GM12878 (cell line): ENCODE measurements around the gene NXPE4. TPM values are rescaled to one million over a fixed set of nuclear protein-coding genes. Genes with fewer than 3 reads are reported as not detected.

Experiments used
- ATAC-seq: fragments of 200-7000 bp; cut with Tn5 transposase; 3 replicates; pipeline ENCODE4 v1.9.1; 2020; ENCODE audit warnings: mild to moderate bottlenecking, moderate library complexity
- BruUV-seq: library from RNA; stranded (reverse); fragments of 400-500 nt; replicated peaks from 2 replicates; lab custom pipeline; 2021; lab: Mats Ljungman, UMichigan
- CTCF ChIA-PET: fragments of 300-600 bp; sonication (Branson Sonifier 250); formaldehyde crosslinking; extraction: SDS; loops from one replicate; lab custom pipeline; 2021; ENCODE audit warnings: inconsistent platforms; lab: Yijun Ruan, JAX
- POLR2A ChIA-PET: fragments of 350-600 bp; formaldehyde crosslinking; extraction: SDS; loops from one replicate; lab custom pipeline; 2021; ENCODE audit warnings: inconsistent platforms; lab: Charles Lee
- RAD21 ChIA-PET: fragments of 300-600 bp; sonication (Branson Sonifier 250); formaldehyde crosslinking; loops from one replicate; lab custom pipeline; 2023; ENCODE audit warnings: antibody characterized with exemption; ENCODE audit not compliant: unreplicated experiment; lab: Charles Lee
- SMC1A ChIA-PET: fragments of 300-600 bp; sonication (Branson Sonifier 250); formaldehyde crosslinking; loops from one replicate; lab custom pipeline; 2023; ENCODE audit not compliant: unreplicated experiment, uncharacterized antibody; lab: Charles Lee
- DNase-seq: peaks from one replicate; pipeline ENCODE4 v3.0.0-alpha.2; 2011; ENCODE audit warnings: low read depth, low spot score
- FAIRE-seq: peaks from 3 replicates; lab custom pipeline; 2011; peaks lifted over from hg19 to GRCh38; lab: Jason Lieb, UNC
- H2AFZ ChIP-seq: 2 replicates; pipeline ENCODE4 v1.6.0; 2011; ENCODE audit warnings: low read depth, low read length, control low read depth; ENCODE audit not compliant: control insufficient read depth
- H3K27ac ChIP-seq: 2 replicates; pipeline ENCODE4 v1.5.1; 2011; ENCODE audit warnings: control low read depth; ENCODE audit not compliant: control insufficient read depth, insufficient read depth
- H3K27me3 ChIP-seq, 2 experiments: replicated peaks in 1 of 2; 2 replicates each; pipeline versions ENCODE4 v1.6.0 to v1.6.1; 2011; ENCODE audit warnings: low read length in 1 of 2; ENCODE audit not compliant: control insufficient read depth in 2 of 2, insufficient read depth in 2 of 2
- H3K36me3 ChIP-seq, 2 experiments: 2 replicates each; pipeline ENCODE4 v1.5.1; 2011; ENCODE audit warnings: low read length in 1 of 2; ENCODE audit not compliant: control insufficient read depth in 2 of 2, insufficient read depth in 2 of 2
- H3K4me1 ChIP-seq: 2 replicates; pipeline ENCODE4 v1.6.1; 2011; ENCODE audit warnings: mild to moderate bottlenecking, low read length, moderate library complexity, mixed read lengths; ENCODE audit not compliant: control insufficient read depth, insufficient read depth
- H3K4me2 ChIP-seq: 2 replicates; pipeline ENCODE4 v1.6.0; 2011; ENCODE audit warnings: control low read depth; ENCODE audit not compliant: control insufficient read depth, insufficient read depth
- H3K4me3 ChIP-seq: fragments of 200-600 bp; sonication (generic); 2 replicates; pipeline ENCODE4 v1.5.1; 2016
- H3K79me2 ChIP-seq: 2 replicates; pipeline ENCODE4 v1.6.0; 2011; ENCODE audit warnings: low read length; ENCODE audit not compliant: control insufficient read depth, insufficient read depth
- H3K9ac ChIP-seq: 2 replicates; pipeline ENCODE4 v1.8.0; 2011; ENCODE audit warnings: low read length, control low read depth, mixed read lengths; ENCODE audit not compliant: control insufficient read depth, insufficient read depth
- H3K9me3 ChIP-seq: replicated peaks from 3 replicates; pipeline ENCODE4 v1.5.1; 2011; ENCODE audit warnings: mild to moderate bottlenecking, low read length; ENCODE audit not compliant: control insufficient read depth, insufficient read depth
- H4K20me1 ChIP-seq: 2 replicates; pipeline ENCODE4 v1.6.0; 2011; ENCODE audit not compliant: control insufficient read depth, insufficient read depth
- ATF7 ChIP-seq: fragments of 450-650 bp; IDR thresholded peaks from 2 replicates; pipeline ENCODE4 v1.6.1; 2016; ENCODE audit warnings: low read depth, mild to moderate bottlenecking
- CUX1 ChIP-seq: IDR thresholded peaks from 2 replicates; pipeline ENCODE4 v1.6.1; 2012; ENCODE audit warnings: improper control_type of control experiment, low read depth, low read length; ENCODE audit not compliant: insufficient replicate concordance
- MLLT1 ChIP-seq: fragments of 450-650 bp; IDR thresholded peaks from 2 replicates; pipeline ENCODE4 v1.6.1; 2016; ENCODE audit warnings: mild to moderate bottlenecking
- NBN ChIP-seq: fragments of 450-650 bp; IDR thresholded peaks from 2 replicates; pipeline ENCODE4 v1.6.1; 2016
- ZNF207 ChIP-seq: fragments of 450-650 bp; IDR thresholded peaks from 2 replicates; pipeline ENCODE4 v1.6.1; 2014; ENCODE audit warnings: antibody characterized with exemption, mild to moderate bottlenecking, borderline replicate concordance
- ZNF24 ChIP-seq: fragments of 450-650 bp; IDR thresholded peaks from 2 replicates; pipeline ENCODE4 v1.6.1; 2017; ENCODE audit warnings: antibody characterized with exemption, mild to moderate bottlenecking
- ZNF687 ChIP-seq: fragments of 450-650 bp; IDR thresholded peaks from 2 replicates; pipeline ENCODE4 v1.6.1; 2017; ENCODE audit warnings: mild to moderate bottlenecking, moderate library complexity
- WGBS: methylation state at CpG from one replicate; pipeline ENCODE4 v1.1.6; 2016; ENCODE audit warnings: low lambda C conversion rate; ENCODE audit not compliant: insufficient replicate concordance, insufficient coverage; ENCODE audit errors: missing lambda C conversion rate; 5-methylcytosine and 5-hydroxymethylcytosine counted together
- in situ Hi-C: fragments of 300-500 bp; cut with MboI; formaldehyde crosslinking; loops from 9 replicates; pipeline ENCODE4 v1.14.3; 2018; ENCODE audit warnings: mixed read lengths
- intact Hi-C: fragments of 100-400 bp; cut with micrococcal nuclease; formaldehyde crosslinking; loops from one replicate; pipeline ENCODE4 v1.14.2; 2022; ENCODE audit not compliant: unreplicated experiment
- polyA plus RNA-seq, 11 experiments: library from polyadenylated mRNA; depleted of rRNA in 4 of 11; unstranded in 6 of 11; stranded (reverse) in 5 of 11; fragments of >200 nt; fragmentation: Nextera tagmentation in 4 of 11; fragmentation: Illumina TruSeq in 1 of 11; extraction: Ambion mirVana in 4 of 11; extraction: Trizol in 1 of 11; gene quantifications; 1 replicate in 1 of 11; 2 replicates in 10 of 11; pipeline versions ENCODE4 v1.2.1 to v1.2.3, GENCODE V29; 2011 to 2016; ENCODE audit warnings: inconsistent platforms in 2 of 11, missing spikeins in 2 of 11, low read depth in 1 of 11
- total RNA-seq, 4 experiments: library from RNA; depleted of rRNA in 3 of 4; stranded (reverse); fragments of >200 nt in 3 of 4; fragmentation: Illumina TruSeq in 1 of 4; extraction: Trizol in 1 of 4; gene quantifications; 2 replicates each; pipeline versions ENCODE4 v1.2.1 to v1.2.3, GENCODE V29; 2013 to 2021
- TF ChIP-seq, protein P1 (sequence below): fragments of 450-650 bp; IDR thresholded peaks from 2 replicates; pipeline ENCODE4 v1.6.1; 2018; ENCODE audit warnings: borderline replicate concordance, mild to moderate bottlenecking; ENCODE audit not compliant: partially characterized antibody

NXPE4 gene
- total and polyA plus RNA-seq, 10 of the 15 experiments (the other 5 are each of a cell fraction or from before 2014, with no cell fraction given), result not detected

GRCh38 chr11:114604886-114605285 is 9.3 kb upstream of the NXPE4 start (continued):
- peak; percentile 34 for TF ChIP-seq ZNF687
- peak; percentile 98 for TF ChIP-seq ZNF24

DNA sequence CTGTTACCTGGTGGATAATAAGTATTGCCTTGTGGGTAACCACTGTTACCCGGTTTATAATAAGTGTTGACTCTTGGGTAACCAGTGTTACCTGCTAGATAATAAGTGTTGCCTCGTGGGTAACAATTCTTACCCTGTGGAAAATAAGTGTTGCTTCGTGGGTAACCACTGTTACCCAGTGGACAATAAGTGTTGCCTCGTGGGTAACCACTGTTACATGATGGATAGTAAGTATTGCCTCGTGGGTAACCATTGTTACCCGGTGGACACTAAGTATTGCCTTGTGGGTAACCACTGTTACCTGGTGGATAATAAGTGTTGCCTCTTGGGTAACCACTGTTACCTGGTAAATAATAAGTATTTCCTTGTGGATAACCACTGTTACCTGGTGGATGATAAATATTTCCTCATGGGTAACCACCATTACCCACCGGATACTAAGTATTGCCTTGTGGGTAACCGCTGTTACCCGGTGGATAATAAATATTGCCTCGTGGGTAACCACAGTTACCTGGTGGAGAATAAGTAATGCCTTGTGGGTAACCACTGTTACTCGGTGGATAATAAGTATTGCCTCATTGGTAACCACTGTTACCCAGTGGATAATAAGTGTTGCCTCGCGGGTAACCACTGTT is 8.7 kb upstream of the NXPE4 start:
- H3K79me2 ChIP-seq, result no peaks in the 10 kb centered on the region
- intact Hi-C loops, result no loop called here
- DNase-seq (no peak), ATAC-seq (peak; percentile 6; the same call in 2 of the 3 replicates), FAIRE-seq (peak; percentile 70)
- in situ Hi-C loops, result no loop called here
- H3K9me3 ChIP-seq, result peaks cover 6% of the 10 kb centered on the region; the same call in 2 of the 3 replicates
- no peaks in the 10 kb centered on the region for H3K4me1 ChIP-seq
- ChIA-PET POLR2A (no interaction called here), CTCF (no interaction called here), SMC1A (no interaction called here), RAD21 (no interaction called here)
- no peak overlapping the region for H3K27ac ChIP-seq
- H2AFZ ChIP-seq, result no peak overlapping the region
- H3K4me3 ChIP-seq, result no peak overlapping the region
- no peaks in the 10 kb centered on the region for H4K20me1 ChIP-seq
- no TSS peak for BruUV-seq
- WGBS, result 9% methylated on average over 13 of the region's 13 CpGs
- H3K36me3 ChIP-seq, result no peaks in the 10 kb centered on the region
- H3K9ac ChIP-seq, result no peak overlapping the region
- H3K27me3 ChIP-seq, result peaks cover 0 to 4% of the 10 kb centered on the region in 2 experiments; a peak in 2 of 4 replicates
- H3K4me2 ChIP-seq, result no peak overlapping the region
- no peak for TF ChIP-seq NBN
- TF ChIP-seq MLLT1, result 0 out of 2 replicates have a peak, but pooled peaks have one; percentile 43
- TF ChIP-seq, protein P1, sequence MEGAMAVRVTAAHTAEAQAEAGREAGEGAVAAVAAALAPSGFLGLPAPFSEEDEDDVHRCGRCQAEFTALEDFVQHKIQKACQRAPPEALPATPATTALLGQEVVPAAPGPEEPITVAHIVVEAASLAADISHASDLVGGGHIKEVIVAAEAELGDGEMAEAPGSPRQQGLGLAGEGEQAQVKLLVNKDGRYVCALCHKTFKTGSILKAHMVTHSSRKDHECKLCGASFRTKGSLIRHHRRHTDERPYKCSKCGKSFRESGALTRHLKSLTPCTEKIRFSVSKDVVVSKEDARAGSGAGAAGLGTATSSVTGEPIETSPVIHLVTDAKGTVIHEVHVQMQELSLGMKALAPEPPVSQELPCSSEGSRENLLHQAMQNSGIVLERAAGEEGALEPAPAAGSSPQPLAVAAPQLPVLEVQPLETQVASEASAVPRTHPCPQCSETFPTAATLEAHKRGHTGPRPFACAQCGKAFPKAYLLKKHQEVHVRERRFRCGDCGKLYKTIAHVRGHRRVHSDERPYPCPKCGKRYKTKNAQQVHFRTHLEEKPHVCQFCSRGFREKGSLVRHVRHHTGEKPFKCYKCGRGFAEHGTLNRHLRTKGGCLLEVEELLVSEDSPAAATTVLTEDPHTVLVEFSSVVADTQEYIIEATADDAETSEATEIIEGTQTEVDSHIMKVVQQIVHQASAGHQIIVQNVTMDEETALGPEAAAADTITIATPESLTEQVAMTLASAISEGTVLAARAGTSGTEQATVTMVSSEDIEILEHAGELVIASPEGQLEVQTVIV, result no peak
- TF ChIP-seq ZNF207, result no peak
- no peak for TF ChIP-seq CUX1
- TF ChIP-seq ATF7, result no peak
